NB4 (cell line): ENCODE data around the gene LINGO1.

Experiments used
- DNase-seq: peaks from one replicate; pipeline ENCODE4 v3.0.0; 2010; ENCODE audit warnings: low read depth
- H3K4me3 ChIP-seq: one replicate; pipeline ENCODE4 v1.5.1; 2011; ENCODE audit warnings: mild to moderate bottlenecking, low read depth, low read length, moderate library complexity
- MYC ChIP-seq: IDR thresholded peaks from 2 replicates; pipeline ENCODE4 v1.6.1; 2011; ENCODE audit warnings: low read depth, low read length
- POLR2A ChIP-seq: IDR thresholded peaks from 2 replicates; pipeline ENCODE4 v1.6.1; 2011; ENCODE audit warnings: mild to moderate bottlenecking; ENCODE audit not compliant: insufficient read length; ENCODE audit errors: extremely low read depth
- TF ChIP-seq, protein P1 (sequence below): IDR thresholded peaks from 2 replicates; pipeline ENCODE4 v1.6.1; 2011; ENCODE audit warnings: low read depth, low read length
- TF ChIP-seq, protein P2 (sequence below): IDR thresholded peaks from one replicate; pipeline ENCODE4 v1.5.1; 2012; ENCODE audit warnings: low read depth, low read length

The LINGO1 gene

DNA sequence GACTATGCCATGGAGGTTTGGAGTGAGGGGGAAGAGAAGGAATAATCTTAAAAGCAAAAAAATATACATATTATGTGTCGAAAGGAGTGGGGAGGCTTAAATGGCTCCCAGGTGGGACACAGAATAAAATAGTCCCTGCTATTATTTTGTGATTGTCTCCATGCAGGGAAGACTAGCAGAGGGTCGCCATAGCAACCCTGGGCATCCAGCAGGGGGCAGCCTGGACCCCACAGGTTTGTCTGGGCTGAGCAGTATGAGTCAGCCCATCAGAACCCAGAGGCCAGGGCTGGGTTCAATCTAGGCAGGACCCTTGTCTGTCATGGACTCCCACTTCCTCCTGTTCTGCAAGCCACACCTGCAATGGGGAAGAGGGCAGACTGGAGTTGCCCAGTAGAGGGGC is 17.6 kb upstream of the LINGO1 start:
- H3K4me3 ChIP-seq: no peak overlapping the region
- DNase-seq: peak; percentile 56
- TF ChIP-seq MYC: no peak
- TF ChIP-seq, protein P1, sequence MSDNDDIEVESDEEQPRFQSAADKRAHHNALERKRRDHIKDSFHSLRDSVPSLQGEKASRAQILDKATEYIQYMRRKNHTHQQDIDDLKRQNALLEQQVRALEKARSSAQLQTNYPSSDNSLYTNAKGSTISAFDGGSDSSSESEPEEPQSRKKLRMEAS: no peak
- TF ChIP-seq, protein P2, sequence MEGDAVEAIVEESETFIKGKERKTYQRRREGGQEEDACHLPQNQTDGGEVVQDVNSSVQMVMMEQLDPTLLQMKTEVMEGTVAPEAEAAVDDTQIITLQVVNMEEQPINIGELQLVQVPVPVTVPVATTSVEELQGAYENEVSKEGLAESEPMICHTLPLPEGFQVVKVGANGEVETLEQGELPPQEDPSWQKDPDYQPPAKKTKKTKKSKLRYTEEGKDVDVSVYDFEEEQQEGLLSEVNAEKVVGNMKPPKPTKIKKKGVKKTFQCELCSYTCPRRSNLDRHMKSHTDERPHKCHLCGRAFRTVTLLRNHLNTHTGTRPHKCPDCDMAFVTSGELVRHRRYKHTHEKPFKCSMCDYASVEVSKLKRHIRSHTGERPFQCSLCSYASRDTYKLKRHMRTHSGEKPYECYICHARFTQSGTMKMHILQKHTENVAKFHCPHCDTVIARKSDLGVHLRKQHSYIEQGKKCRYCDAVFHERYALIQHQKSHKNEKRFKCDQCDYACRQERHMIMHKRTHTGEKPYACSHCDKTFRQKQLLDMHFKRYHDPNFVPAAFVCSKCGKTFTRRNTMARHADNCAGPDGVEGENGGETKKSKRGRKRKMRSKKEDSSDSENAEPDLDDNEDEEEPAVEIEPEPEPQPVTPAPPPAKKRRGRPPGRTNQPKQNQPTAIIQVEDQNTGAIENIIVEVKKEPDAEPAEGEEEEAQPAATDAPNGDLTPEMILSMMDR: peak; percentile 70
- TF ChIP-seq POLR2A: no peak

DNA sequence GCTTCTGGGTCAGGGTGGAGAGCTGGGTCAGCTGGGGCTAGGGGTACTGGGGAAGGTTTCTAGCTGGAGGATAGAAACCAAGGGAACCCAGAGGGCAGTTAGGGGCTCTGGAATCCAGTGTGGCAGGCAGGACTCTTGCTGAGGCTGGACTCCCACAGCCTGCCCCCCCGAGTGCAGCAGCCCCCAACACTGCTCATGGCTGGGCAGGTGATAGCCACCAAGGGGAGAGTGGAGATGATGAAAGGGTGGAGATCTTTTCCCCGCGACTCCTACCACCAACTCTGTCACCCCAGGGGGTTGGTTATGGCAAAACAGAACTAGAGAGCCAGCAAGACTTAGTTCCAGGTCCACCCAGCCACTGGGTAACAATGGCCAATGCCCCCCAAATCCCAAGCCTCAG is 16.9 kb upstream of the LINGO1 start:
- H3K4me3 ChIP-seq: no peak overlapping the region
- DNase-seq: no peak
- TF ChIP-seq POLR2A (no peak), MYC (no peak)
- TF ChIP-seq, protein P1: no peak
- TF ChIP-seq, protein P2: no peak

DNA sequence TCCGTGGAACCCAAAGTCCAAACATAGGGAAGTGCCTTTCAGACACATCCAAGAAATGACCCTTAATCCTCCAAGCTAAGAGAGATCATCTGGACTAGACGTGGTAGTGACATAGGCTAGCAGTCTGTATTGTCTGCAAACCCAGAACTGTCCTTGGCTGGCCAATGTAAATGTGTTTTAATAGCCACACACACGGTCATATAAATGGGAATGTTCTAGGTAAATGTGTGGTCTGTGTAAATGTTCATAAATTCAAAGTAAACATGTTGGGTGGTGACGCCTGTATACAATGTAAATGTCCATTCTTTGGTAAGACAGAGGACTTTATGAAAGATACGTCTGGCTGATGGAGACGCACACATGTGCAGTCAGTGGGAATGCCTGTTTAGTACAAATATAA is 16.3 kb upstream of the LINGO1 start:
- TF ChIP-seq MYC (no peak), POLR2A (no peak)
- TF ChIP-seq, protein P2: no peak
- TF ChIP-seq, protein P1: no peak
- no peak for DNase-seq

DNA sequence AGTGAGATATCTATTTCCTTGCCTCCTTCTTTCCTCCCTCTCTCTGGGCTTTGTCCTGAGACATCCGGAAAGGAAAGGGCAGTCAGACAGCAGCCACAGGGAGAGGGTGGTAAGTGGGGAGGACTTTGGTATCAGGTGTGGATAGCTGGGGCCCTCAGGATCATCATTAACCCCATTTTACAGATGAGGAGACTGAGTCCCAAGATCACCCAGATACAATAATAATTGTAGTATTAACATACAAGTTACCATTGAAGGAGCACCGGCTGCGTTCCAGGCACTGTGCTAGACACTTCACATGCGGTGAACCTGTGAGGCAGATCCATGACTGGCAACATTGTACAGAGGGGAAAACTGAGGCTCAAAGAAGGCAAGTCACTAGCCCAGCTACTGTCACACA is 15.2 kb upstream of the LINGO1 start:
- TF ChIP-seq, protein P1: no peak
- no peak for TF ChIP-seq MYC
- no peak for DNase-seq
- no peak overlapping the region for H3K4me3 ChIP-seq

More for the DNA sequence above, 16.3 kb upstream of the LINGO1 start:
- no peak overlapping the region for H3K4me3 ChIP-seq

DNA sequence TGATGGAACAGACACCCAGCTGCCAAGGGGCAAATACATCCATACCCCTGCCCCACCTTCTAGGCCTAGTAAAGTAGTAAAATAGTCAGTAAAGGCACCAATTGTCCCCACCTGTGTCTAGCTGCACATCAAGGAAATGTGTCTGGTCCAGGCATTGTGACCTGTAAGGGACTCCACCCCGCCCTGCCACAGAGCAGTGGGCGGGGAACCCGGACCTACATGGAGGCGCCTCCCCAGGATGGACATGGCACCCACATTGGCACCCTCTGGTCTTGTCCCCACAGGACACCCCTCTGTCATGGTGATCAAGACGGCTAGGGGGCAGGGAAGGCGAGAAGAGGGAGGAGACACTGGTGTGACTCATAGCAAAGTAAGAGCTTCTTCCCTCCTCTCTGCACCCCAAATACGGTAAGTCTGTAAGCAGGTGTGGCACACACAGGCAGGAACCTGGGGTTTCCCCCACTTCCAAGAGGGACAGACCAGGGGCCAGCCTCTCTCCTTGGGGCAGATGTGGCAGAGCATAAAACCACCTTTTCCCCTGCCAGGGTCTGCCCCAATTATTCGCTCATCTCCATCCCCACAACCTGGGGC is 13.5 kb upstream of the LINGO1 start:
- no peak for TF ChIP-seq POLR2A
- TF ChIP-seq MYC: no peak
- TF ChIP-seq, protein P2: no peak
- TF ChIP-seq, protein P1: no peak
- DNase-seq: no peak
- no peak overlapping the region for H3K4me3 ChIP-seq

DNA sequence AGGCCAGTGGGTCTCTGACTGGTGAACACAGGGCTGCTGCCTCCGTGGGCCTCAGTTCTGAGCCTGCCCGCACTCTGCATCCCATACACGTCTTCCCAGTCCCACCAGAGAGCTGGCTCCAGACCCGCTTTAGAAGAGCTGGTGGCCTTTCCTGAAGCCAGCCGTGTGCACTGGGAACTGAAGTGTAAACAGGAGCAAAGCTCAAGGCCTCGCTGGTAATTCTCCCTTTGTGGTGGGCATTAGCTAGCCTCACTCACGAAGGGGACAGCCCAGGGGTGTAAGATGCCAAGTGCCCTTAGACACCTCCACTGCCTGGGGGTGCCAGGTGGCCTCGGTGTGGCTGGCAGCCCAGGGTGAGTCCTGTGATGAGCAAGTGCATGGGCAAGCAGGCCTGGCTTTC is 12.9 kb upstream of the LINGO1 start:
- no peak overlapping the region for H3K4me3 ChIP-seq
- TF ChIP-seq MYC (no peak), POLR2A (no peak)
- TF ChIP-seq, protein P2: no peak
- TF ChIP-seq, protein P1: no peak
- DNase-seq: no peak
